SU-DHL-6 (cell line): ENCODE measurements around the gene CXCL14.
"Not testable (repeated sequence)": the region's sequence is repeated elsewhere in the genome, so short reads cannot be mapped to it uniquely, and the experiment has no call there.

Source experiments
- H2AFZ ChIP-seq: fragments of 200-600 bp; sonication (generic); 2 replicates; pipeline ENCODE4 v1.6.1; 2014; ENCODE audit warnings: low read depth, mild to moderate bottlenecking, moderate library complexity, mixed read lengths, antibody characterized with exemption, low read length; ENCODE audit not compliant: severe bottlenecking
- H3F3A ChIP-seq: fragments of 200-600 bp; shearing (Covaris generic); 2 replicates; pipeline ENCODE4 v1.6.0; 2016; ENCODE audit warnings: antibody characterized with exemption, mild to moderate bottlenecking; ENCODE audit not compliant: insufficient read depth
- H3K27ac ChIP-seq: fragments of 200-600 bp; sonication (generic); 2 replicates; pipeline ENCODE4 v1.5.1; 2016; ENCODE audit warnings: low read depth, mild to moderate bottlenecking, low read length, moderate library complexity, mixed read lengths
- H3K27me3 ChIP-seq: fragments of 200-600 bp; sonication (generic), shearing (Covaris generic); 2 replicates; pipeline ENCODE4 v1.6.0; 2014; ENCODE audit warnings: mild to moderate bottlenecking, low read length
- H3K36me3 ChIP-seq: fragments of 200-600 bp; sonication (generic); 2 replicates; pipeline ENCODE4 v1.6.1; 2014; ENCODE audit warnings: mild to moderate bottlenecking, low read length, mixed read lengths
- H3K4me2 ChIP-seq: fragments of 300-600, 200-600 bp; shearing (Covaris generic), sonication (generic); 2 replicates; pipeline ENCODE4 v1.6.0; 2014; ENCODE audit warnings: low read length, low read depth, mild to moderate bottlenecking; ENCODE audit not compliant: poor library complexity, severe bottlenecking
- H3K4me3 ChIP-seq: fragments of 200-600 bp; sonication (generic); 2 replicates; pipeline ENCODE4 v1.5.1; 2014; ENCODE audit warnings: antibody characterized with exemption, low read length, mild to moderate bottlenecking, mixed read lengths; ENCODE audit not compliant: insufficient read depth, poor library complexity, severe bottlenecking
- H3K79me2 ChIP-seq: fragments of 200-600 bp; sonication (generic); 2 replicates; pipeline ENCODE4 v1.6.1; 2014; ENCODE audit warnings: mild to moderate bottlenecking, low read length, moderate library complexity; ENCODE audit not compliant: insufficient read depth
- H3K9ac ChIP-seq: fragments of 200-600 bp; sonication (generic); 2 replicates; pipeline ENCODE4 v1.7.0; 2014; ENCODE audit warnings: mild to moderate bottlenecking, low read length
- H3K9me2 ChIP-seq: fragments of 200-600 bp; sonication (generic); replicated peaks from 2 replicates; pipeline ENCODE4 v1.6.1; 2014; ENCODE audit warnings: low read length; ENCODE audit not compliant: insufficient read depth
- H3K9me3 ChIP-seq: fragments of 200-600 bp; sonication (generic); 2 replicates; pipeline ENCODE4 v1.6.1; 2014; ENCODE audit warnings: low read length, mixed read lengths; ENCODE audit not compliant: insufficient read depth
- H4K20me1 ChIP-seq: fragments of 200-600 bp; sonication (generic); 2 replicates; pipeline ENCODE4 v1.6.1; 2014; ENCODE audit warnings: low read depth, mild to moderate bottlenecking, antibody characterized with exemption, low read length, moderate library complexity, mixed read lengths
- EZH2phosphoT487 ChIP-seq: fragments of 200-600 bp; sonication (generic), shearing (Covaris generic); conservative IDR thresholded peaks from 2 replicates; pipeline ENCODE4 v1.6.1; 2018; ENCODE audit warnings: mild to moderate bottlenecking, antibody characterized with exemption, low read length, moderate library complexity, mixed read lengths
- TF ChIP-seq, protein P1 (sequence below): fragments of 200-600 bp; sonication (generic); IDR thresholded peaks from one replicate; pipeline ENCODE4 v1.5.1; 2017; ENCODE audit warnings: antibody characterized with exemption, mild to moderate bottlenecking, low read length, moderate library complexity; ENCODE audit not compliant: insufficient read depth, poor library complexity, severe bottlenecking

The CXCL14 gene

DNA sequence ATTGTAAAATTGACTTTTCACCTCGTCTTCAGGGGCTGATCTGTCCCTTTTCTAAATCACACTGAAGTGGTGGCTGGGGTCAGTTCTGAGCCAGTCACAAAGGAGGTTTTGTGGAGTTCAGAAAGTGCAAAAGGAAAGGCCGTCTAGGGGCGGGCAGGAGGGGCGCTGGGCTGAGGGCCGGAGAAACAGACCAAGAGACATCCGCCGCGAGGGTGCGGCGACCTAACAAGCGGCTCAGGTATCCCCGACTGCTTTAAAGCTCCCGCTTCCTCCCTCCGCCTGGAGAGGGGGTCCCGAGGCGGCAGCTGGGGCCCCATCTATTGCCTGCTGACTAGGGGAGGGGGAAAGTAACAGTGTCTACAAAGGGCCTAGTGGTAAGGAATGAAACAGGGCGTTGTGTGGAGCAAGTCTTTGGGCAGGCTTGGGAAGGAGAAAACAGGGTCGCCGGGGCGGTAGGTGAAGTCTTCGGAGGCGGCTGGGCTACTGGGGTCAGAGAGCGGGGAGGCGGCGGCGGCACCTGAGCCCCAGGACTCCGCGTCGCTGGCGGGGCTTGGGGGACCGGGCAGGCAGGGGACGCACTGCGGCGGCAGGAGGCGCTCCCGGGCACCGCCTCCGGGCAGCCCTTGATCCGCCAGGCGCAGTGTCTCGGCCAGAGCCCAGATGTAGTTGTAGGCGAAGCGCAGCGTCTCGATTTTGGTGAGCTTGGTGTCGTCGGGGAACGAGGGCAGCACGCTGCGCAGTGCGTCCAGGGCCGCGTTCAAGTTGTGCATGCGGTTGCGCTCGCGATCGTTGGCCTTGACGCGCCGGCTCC, 44.0 kb downstream of the CXCL14 start:
- H4K20me1 ChIP-seq = no peaks in the 10 kb centered on the region
- H3K4me2 ChIP-seq = no peak overlapping the region
- no peaks in the 10 kb centered on the region; the same call in 1 of the 2 replicates for H3K27me3 ChIP-seq
- no peaks in the 10 kb centered on the region for H3K79me2 ChIP-seq
- H3K9me3 ChIP-seq = no peaks in the 10 kb centered on the region
- no peaks in the 10 kb centered on the region for H3K36me3 ChIP-seq
- TF ChIP-seq, protein P1, sequence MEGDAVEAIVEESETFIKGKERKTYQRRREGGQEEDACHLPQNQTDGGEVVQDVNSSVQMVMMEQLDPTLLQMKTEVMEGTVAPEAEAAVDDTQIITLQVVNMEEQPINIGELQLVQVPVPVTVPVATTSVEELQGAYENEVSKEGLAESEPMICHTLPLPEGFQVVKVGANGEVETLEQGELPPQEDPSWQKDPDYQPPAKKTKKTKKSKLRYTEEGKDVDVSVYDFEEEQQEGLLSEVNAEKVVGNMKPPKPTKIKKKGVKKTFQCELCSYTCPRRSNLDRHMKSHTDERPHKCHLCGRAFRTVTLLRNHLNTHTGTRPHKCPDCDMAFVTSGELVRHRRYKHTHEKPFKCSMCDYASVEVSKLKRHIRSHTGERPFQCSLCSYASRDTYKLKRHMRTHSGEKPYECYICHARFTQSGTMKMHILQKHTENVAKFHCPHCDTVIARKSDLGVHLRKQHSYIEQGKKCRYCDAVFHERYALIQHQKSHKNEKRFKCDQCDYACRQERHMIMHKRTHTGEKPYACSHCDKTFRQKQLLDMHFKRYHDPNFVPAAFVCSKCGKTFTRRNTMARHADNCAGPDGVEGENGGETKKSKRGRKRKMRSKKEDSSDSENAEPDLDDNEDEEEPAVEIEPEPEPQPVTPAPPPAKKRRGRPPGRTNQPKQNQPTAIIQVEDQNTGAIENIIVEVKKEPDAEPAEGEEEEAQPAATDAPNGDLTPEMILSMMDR = no peak
- TF ChIP-seq EZH2phosphoT487 = no peak
- no peak overlapping the region for H2AFZ ChIP-seq
- no peak overlapping the region for H3K9ac ChIP-seq
- H3K27ac ChIP-seq = no peak overlapping the region
- no peaks in the 10 kb centered on the region for H3K9me2 ChIP-seq
- no peaks in the 10 kb centered on the region for H3F3A ChIP-seq
- no peak overlapping the region for H3K4me3 ChIP-seq

GRCh38 chr5:135533794-135534193, 45.0 kb downstream of the CXCL14 start:
- Histone ChIP-seq H3F3A (no peaks in the 10 kb centered on the region), H3K4me2 (no peak overlapping the region), H3K9me2 (no peaks in the 10 kb centered on the region), H3K27me3 (no peaks in the 10 kb centered on the region; the same call in 1 of the 2 replicates), H3K9ac (no peak overlapping the region), H3K36me3 (no peaks in the 10 kb centered on the region), H3K79me2 (no peaks in the 10 kb centered on the region), H3K27ac (no peak overlapping the region), H3K9me3 (no peaks in the 10 kb centered on the region), H4K20me1 (no peaks in the 10 kb centered on the region), H3K4me3 (no peak overlapping the region), H2AFZ (no peak overlapping the region)
- TF ChIP-seq, protein P1 = no peak

DNA sequence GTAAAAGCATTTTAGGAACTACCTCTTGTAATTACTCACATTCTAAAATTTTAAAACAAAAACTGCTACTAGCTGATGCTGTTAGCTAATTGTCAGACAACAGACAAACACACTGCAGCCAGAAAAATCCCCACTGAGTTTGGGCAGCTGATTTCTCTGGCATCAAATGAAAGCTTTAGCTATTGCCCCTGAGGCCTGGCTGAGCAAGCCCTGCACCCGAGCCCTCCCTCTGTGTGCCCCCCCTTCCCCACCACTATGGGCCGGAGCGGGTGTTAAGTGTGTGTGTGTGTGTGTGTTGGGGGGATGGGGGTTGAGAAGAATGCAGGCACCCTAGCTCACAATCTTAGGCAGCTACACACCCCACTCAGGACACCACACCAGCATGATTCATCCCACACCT, 45.5 kb downstream of the CXCL14 start:
- no peaks in the 10 kb centered on the region for H3K36me3 ChIP-seq
- H3K27me3 ChIP-seq = no peaks in the 10 kb centered on the region; the same call in 1 of the 2 replicates
- no peaks in the 10 kb centered on the region for H3K79me2 ChIP-seq
- H2AFZ ChIP-seq = no peak overlapping the region
- H3F3A ChIP-seq = no peaks in the 10 kb centered on the region
- no peaks in the 10 kb centered on the region for H4K20me1 ChIP-seq
- H3K9me3 ChIP-seq = no peaks in the 10 kb centered on the region
- no peak overlapping the region for H3K27ac ChIP-seq
- TF ChIP-seq, protein P1 = no peak
- TF ChIP-seq EZH2phosphoT487 = no peak
- no peak overlapping the region for H3K9ac ChIP-seq
- no peaks in the 10 kb centered on the region for H3K9me2 ChIP-seq
- H3K4me3 ChIP-seq = no peak overlapping the region
- no peak overlapping the region for H3K4me2 ChIP-seq

DNA sequence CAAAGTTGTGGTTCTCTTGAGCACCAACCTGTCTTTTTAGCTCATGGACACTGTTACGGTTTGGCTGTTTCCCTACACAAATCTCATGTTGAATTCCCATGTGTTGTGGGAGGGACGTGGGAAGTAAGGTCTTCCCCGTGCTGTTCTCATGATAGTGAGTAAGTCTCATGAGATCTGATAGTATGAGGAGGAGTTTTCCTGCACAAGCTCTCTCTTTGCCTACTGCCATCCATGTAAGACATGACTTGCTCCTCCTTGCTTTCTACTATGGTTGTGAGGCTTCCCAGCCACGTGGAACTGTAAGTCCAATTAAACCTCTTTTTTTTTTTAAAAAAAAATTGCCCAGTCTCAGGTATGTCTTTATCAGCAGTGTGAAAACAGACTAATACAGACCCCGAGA, 49.2 kb downstream of the CXCL14 start:
- H3K79me2 ChIP-seq, H3K4me3 ChIP-seq, H3K27me3 ChIP-seq: not testable (repeated sequence)

More for the DNA sequence above, 49.2 kb downstream of the CXCL14 start:
- not testable (repeated sequence) for H3K36me3 ChIP-seq, H4K20me1 ChIP-seq, H3F3A ChIP-seq, H2AFZ ChIP-seq, H3K9me3 ChIP-seq, H3K9me2 ChIP-seq, H3K27ac ChIP-seq, H3K9ac ChIP-seq, H3K4me2 ChIP-seq
